Panc1 (cell line): Measurements from ENCODE around the gene CHL1. TPM values are rescaled to one million over a fixed set of nuclear protein-coding genes. Genes with fewer than 3 reads are reported as not detected.

Experiments
- ATAC-seq: fragments of 200-7000 bp; cut with Tn5 transposase; 2 replicates; pipeline ENCODE4 v1.9.1; 2020; ENCODE audit warnings: mild to moderate bottlenecking, moderate library complexity
- BruUV-seq: library from RNA; stranded (reverse); fragments of 400-500 nt; replicated peaks from 2 replicates; lab custom pipeline; 2021; lab: Mats Ljungman, UMichigan
- CTCF ChIA-PET: fragments of 300-600 bp; sonication (Branson Sonifier 250); formaldehyde crosslinking; loops from one replicate; lab custom pipeline; 2022; ENCODE audit warnings: antibody characterized with exemption; lab: Charles Lee
- POLR2A ChIA-PET: fragments of 300-600 bp; sonication (Branson Sonifier 250); formaldehyde crosslinking; loops from one replicate; lab custom pipeline; 2022; ENCODE audit warnings: antibody characterized with exemption; lab: Charles Lee
- DNase-seq: peaks from one replicate; pipeline ENCODE4 v3.0.0-alpha.2; 2010; ENCODE audit warnings: low read depth, low spot score
- H3K27ac ChIP-seq: 2 replicates; pipeline ENCODE4 v1.5.1; 2011; ENCODE audit warnings: mild to moderate bottlenecking, low read length, inconsistent platforms
- H3K27me3 ChIP-seq: fragments of 200-500 bp; sonication (Bioruptor generic); 2 replicates; pipeline ENCODE4 v1.6.0; 2014; ENCODE audit warnings: low read length, inconsistent platforms; ENCODE audit not compliant: control insufficient read depth, insufficient read depth
- H3K36me3 ChIP-seq: fragments of 200-500 bp; sonication (Bioruptor generic); 2 replicates; pipeline ENCODE4 v1.5.1; 2014; ENCODE audit warnings: inconsistent platforms, mild to moderate bottlenecking, low read length, moderate library complexity; ENCODE audit not compliant: control insufficient read depth, insufficient read depth
- H3K4me1 ChIP-seq: 2 replicates; pipeline ENCODE4 v1.5.1; 2011; ENCODE audit warnings: inconsistent platforms, mild to moderate bottlenecking, low read length, moderate library complexity; ENCODE audit not compliant: control insufficient read depth, insufficient read depth
- H3K4me3 ChIP-seq, 2 experiments: 2 replicates each; pipeline ENCODE4 v1.5.1; 2011 to 2012; ENCODE audit warnings: low read depth in 2 of 2, low read length in 2 of 2, mild to moderate bottlenecking in 2 of 2, inconsistent platforms in 1 of 2, moderate library complexity in 1 of 2
- H3K9me3 ChIP-seq: fragments of 200-500 bp; sonication (Bioruptor generic); 2 replicates; pipeline ENCODE4 v1.5.1; 2014; ENCODE audit warnings: low read depth, mild to moderate bottlenecking, inconsistent platforms, low read length, moderate library complexity; ENCODE audit not compliant: control insufficient read depth, insufficient read depth
- CTCF ChIP-seq: fragments of 450-650 bp; IDR thresholded peaks from 2 replicates; pipeline ENCODE4 v1.5.1; 2017; ENCODE audit warnings: mild to moderate bottlenecking
- POLR2AphosphoS5 ChIP-seq: IDR thresholded peaks from 2 replicates; pipeline ENCODE4 v1.6.1; 2012; ENCODE audit warnings: mild to moderate bottlenecking, low read depth, low read length, moderate library complexity
- SIN3A ChIP-seq: IDR thresholded peaks from 2 replicates; pipeline ENCODE4 v1.6.1; 2012; ENCODE audit warnings: low read depth, mild to moderate bottlenecking, low read length, moderate library complexity, borderline replicate concordance; ENCODE audit not compliant: insufficient read depth
- TCF7L2 ChIP-seq: IDR thresholded peaks from 2 replicates; pipeline ENCODE4 v1.6.1; 2011; ENCODE audit warnings: mild to moderate bottlenecking, low read depth, low read length, inconsistent platforms
- in situ Hi-C: cut with HindIII; loops from 2 replicates; pipeline ENCODE4 v1.10.0; 2016; ENCODE audit warnings: low sequenced_read_pairs, low pct_unique_long_range_greater_than_20kb
- intact Hi-C: fragments of 100-400 bp; cut with micrococcal nuclease; formaldehyde crosslinking; loops from one replicate; pipeline ENCODE4 v1.10.0; 2022; ENCODE audit not compliant: unreplicated experiment
- total RNA-seq: library from RNA; stranded (reverse); gene quantifications from one replicate; pipeline ENCODE4 v1.2.1, GENCODE V29; 2021; ENCODE audit not compliant: unreplicated experiment
- TF ChIP-seq, protein P1 (sequence below), 2 experiments: IDR thresholded peaks; 2 replicates each; pipeline ENCODE4 v1.6.1; 2011 to 2012; ENCODE audit warnings: low read depth in 2 of 2, control low read depth in 1 of 2, low read length in 1 of 2, mild to moderate bottlenecking in 1 of 2, moderate library complexity in 1 of 2; ENCODE audit not compliant: insufficient read depth in 1 of 2

The CHL1 gene
- total RNA-seq, 1 experiment from 2014 or later: not detected

DNA sequence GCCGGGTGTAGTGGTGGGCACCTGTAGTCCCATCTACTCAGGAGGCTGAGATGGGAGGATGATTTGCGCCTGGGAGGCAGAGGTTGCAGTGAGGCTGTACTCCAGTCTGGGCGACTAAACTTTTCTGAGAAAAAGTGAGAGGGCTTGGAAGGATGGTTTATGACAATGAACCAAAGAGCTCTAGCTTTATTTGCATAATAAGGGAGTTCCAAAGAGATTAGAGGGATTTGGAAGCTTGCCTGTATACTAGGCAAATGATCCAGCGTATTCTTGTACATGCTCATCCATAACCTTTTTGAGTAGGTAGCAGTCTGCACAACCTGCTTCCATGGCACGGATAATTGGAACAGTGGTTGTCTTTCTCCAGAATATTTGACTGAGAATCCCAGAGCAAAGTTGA, 251.1 kb downstream of the CHL1 start:
- ChIA-PET POLR2A (no interaction called here), CTCF (no interaction called here)
- no peaks in the 10 kb centered on the region for H3K27me3 ChIP-seq
- DNase-seq (no peak), ATAC-seq (no peak)
- no peak for TF ChIP-seq SIN3A
- no peak for TF ChIP-seq POLR2AphosphoS5
- no peak for TF ChIP-seq TCF7L2
- TF ChIP-seq, protein P1, sequence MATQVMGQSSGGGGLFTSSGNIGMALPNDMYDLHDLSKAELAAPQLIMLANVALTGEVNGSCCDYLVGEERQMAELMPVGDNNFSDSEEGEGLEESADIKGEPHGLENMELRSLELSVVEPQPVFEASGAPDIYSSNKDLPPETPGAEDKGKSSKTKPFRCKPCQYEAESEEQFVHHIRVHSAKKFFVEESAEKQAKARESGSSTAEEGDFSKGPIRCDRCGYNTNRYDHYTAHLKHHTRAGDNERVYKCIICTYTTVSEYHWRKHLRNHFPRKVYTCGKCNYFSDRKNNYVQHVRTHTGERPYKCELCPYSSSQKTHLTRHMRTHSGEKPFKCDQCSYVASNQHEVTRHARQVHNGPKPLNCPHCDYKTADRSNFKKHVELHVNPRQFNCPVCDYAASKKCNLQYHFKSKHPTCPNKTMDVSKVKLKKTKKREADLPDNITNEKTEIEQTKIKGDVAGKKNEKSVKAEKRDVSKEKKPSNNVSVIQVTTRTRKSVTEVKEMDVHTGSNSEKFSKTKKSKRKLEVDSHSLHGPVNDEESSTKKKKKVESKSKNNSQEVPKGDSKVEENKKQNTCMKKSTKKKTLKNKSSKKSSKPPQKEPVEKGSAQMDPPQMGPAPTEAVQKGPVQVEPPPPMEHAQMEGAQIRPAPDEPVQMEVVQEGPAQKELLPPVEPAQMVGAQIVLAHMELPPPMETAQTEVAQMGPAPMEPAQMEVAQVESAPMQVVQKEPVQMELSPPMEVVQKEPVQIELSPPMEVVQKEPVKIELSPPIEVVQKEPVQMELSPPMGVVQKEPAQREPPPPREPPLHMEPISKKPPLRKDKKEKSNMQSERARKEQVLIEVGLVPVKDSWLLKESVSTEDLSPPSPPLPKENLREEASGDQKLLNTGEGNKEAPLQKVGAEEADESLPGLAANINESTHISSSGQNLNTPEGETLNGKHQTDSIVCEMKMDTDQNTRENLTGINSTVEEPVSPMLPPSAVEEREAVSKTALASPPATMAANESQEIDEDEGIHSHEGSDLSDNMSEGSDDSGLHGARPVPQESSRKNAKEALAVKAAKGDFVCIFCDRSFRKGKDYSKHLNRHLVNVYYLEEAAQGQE (IDR thresholded peaks at IDR 0.05; ENCODE audit: insufficient read depth in 1 of 2, low read depth in 2 of 2, low read length in 1 of 2): no peak
- no peak for TF ChIP-seq CTCF
- no peak overlapping the region for H3K4me3 ChIP-seq
- no peaks in the 10 kb centered on the region for H3K36me3 ChIP-seq
- intact Hi-C loops (no loop called here), in situ Hi-C loops (no loop called here)
- H3K9me3 ChIP-seq: no peaks in the 10 kb centered on the region
- no peak overlapping the region for H3K27ac ChIP-seq
- no TSS peak for BruUV-seq
- H3K4me1 ChIP-seq: no peaks in the 10 kb centered on the region

- no peak for TF ChIP-seq TCF7L2
- no peak for TF ChIP-seq POLR2AphosphoS5
- TF ChIP-seq SIN3A: no peak
- TF ChIP-seq CTCF: no peak
- TF ChIP-seq, protein P1 (IDR thresholded peaks at IDR 0.05; ENCODE audit: insufficient read depth in 1 of 2, low read depth in 2 of 2, low read length in 1 of 2): no peak
- Histone ChIP-seq H3K4me3 (no peak overlapping the region), H3K27ac (no peak overlapping the region), H3K27me3 (no peaks in the 10 kb centered on the region), H3K9me3 (no peaks in the 10 kb centered on the region), H3K36me3 (no peaks in the 10 kb centered on the region), H3K4me1 (no peaks in the 10 kb centered on the region)
- DNase-seq (no peak), ATAC-seq (no peak)
- in situ Hi-C loops: no loop called here
- ChIA-PET CTCF (interaction anchor here (0.6 kb wide), 1 partner anchor 34 kb away, joined by 3 read pairs; no protein-coding TSS in a partner anchor), POLR2A (no interaction called here)
- no TSS peak for BruUV-seq
- intact Hi-C loops: no loop called here
These were observed 253.1 kb downstream of the CHL1 start for GRCh38 chr3:449711-450110.
